ENCODE measurements around the gene CTAGE1.

DNA sequence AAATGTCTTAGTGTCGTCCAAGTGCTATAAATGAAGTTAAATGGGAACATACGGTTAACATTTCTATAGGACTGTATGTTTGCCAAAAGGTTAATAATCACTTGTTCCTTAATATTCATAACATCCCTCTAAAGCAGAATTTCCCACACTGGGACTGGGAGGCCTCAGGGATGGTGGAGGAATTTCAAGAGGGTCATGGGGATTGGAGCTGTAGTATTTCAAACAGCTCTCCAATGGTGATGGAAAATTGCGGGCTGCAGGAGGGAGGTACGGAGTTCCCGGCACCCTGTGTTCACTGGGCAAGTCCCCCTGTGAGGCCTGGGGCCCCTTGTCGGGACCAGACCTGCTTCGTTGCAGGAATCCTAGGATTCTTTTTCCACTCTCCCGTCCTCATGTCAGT, 39.8 kb upstream of the CTAGE1 start:
- TF ChIP-seq, protein P1, sequence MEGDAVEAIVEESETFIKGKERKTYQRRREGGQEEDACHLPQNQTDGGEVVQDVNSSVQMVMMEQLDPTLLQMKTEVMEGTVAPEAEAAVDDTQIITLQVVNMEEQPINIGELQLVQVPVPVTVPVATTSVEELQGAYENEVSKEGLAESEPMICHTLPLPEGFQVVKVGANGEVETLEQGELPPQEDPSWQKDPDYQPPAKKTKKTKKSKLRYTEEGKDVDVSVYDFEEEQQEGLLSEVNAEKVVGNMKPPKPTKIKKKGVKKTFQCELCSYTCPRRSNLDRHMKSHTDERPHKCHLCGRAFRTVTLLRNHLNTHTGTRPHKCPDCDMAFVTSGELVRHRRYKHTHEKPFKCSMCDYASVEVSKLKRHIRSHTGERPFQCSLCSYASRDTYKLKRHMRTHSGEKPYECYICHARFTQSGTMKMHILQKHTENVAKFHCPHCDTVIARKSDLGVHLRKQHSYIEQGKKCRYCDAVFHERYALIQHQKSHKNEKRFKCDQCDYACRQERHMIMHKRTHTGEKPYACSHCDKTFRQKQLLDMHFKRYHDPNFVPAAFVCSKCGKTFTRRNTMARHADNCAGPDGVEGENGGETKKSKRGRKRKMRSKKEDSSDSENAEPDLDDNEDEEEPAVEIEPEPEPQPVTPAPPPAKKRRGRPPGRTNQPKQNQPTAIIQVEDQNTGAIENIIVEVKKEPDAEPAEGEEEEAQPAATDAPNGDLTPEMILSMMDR (IDR thresholded peaks at IDR 0.05), result no peak
- no peak for TF ChIP-seq POLR2A (IDR thresholded peaks at IDR 0.05)
